T-helper 9 cell (primary cell): Measurements from ENCODE around the gene TYROBP.

Source experiments
- DNase-seq: peaks from one replicate; pipeline ENCODE4 v3.0.0-alpha.2; 2020

Gene TYROBP

DNA sequence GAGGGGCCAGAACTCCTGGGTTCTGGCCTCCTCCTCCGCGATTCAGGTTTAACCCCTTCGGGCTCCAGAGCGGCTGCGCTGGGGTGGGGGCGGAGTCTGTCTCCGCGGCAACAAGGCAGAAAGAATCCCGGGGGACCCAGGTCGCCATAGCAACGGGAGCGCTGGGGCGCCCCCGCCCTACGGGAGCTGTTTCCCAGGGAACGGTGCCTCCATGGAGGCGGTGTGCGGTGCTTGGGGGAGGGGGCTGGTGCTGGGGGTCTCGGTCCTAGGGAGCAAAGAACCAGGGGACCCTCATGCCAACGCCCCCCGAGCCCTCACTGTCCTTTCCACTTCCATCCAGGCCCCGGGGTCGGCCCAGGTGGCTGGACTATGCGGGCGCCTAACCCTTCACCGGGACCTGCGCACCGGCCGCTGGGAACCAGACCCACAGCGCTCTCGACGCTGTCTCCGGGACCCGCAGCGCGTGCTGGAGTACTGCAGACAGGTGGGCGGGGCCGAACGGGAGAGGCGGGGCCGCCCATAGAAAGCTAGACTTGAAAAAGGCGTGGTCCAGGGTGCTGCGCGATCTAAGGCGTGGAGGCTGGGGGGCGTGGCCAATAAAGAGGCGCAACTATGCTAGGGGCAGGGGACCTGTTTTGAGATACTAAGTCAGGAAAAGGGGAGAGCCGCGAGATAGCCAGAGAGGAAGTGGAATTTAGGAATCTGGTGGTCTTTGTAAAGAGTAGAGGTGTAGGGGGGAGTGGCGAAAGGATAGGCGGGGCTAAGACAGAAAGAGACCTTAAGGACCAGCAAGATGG, 38.6 kb downstream of the TYROBP start:
- DNase-seq: peak; percentile 68

- DNase-seq: no peak
Observed at GRCh38 chr19:35868823-35869326, 39.2 kb downstream of the TYROBP start.

GRCh38 chr19:35868172-35868822, 39.8 kb downstream of the TYROBP start, which contains the start of gene APLP1:
TSS of gene APLP1 (plus strand) at chr19:35868574. CDS start at chr19:35868637, 63 bp downstream.
- DNase-seq: peak; percentile 53

DNA sequence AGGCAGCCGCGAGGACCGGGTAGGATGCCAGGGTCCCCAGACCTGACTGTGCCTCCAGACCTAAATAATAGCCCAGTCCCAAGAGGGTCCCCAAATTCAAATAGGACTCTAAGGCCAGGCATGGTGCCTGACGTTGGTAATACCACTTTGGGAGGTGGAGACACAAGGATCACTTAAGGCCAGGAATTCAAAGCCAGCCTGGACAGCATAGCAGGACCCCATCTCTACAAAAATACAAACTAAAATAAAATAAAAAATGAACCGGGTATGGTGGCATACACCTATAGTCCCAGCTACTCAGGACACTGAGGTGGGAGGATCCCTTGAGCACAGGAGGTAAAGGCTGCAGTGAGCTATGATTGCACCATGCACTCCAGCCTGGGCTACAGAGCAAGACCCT, 45.1 kb downstream of the TYROBP start:
- no peak for DNase-seq

- DNase-seq: no peak
Observed at GRCh38 chr19:35862528-35862927, 45.6 kb downstream of the TYROBP start.

GRCh38 chr19:35861640-35862160, 46.4 kb downstream of the TYROBP start:
- no peak for DNase-seq

DNA sequence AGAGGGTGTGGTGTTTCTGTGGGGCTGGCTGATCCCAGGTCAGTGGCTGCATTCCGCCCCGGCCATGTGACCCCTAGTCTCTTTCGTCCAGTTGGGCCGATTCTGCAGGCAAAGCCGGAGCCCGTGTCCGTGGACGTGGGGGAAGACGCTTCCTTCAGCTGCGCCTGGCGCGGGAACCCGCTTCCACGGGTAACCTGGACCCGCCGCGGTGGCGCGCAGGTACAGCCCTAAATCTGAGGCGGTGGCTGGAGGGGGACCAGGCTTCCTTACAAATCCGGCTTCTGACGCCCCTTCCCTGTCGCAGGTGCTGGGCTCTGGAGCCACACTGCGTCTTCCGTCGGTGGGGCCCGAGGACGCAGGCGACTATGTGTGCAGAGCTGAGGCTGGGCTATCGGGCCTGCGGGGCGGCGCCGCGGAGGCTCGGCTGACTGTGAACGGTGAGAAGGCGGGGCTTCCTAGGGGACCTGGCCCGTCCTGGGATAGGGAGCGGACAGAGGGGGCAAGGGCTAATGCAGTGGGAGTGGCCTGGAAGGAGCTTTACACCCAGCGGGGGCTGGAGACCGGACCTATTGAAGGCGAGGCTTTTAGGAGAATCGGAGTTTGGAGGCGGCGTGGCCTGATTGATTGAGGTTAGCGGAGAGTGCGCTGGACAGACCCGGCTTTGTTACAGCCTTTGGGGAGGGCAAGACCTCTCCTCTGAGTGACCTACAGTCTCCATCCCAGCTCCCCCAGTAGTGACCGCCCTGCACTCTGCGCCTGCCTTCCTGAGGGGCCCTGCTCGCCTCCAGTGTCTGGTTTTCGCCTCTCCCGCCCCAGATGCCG, 47.1 kb downstream of the TYROBP start:
- DNase-seq: no peak

- DNase-seq: no peak
Observed at GRCh38 chr19:35860436-35860817, 47.7 kb downstream of the TYROBP start.

DNA sequence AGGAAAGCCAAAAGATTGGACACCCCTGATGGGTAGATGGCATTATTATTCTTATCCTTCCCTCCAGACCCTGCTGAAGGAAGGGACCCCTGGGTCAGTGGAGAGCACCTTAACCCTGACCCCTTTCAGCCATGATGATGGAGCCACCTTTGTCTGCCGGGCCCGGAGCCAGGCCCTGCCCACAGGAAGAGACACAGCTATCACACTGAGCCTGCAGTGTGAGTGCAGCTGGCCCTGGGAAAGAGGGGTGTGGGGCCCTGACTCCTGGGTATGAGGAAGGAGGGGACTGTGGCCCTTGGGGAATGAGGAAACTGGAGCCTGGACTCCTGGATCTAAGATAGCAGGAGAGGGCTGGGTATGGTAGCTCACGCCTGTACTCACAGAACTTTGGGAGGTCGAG, 48.7 kb downstream of the TYROBP start:
- DNase-seq: no peak

- DNase-seq: no peak
Observed at GRCh38 chr19:35858311-35858710, 49.8 kb downstream of the TYROBP start.

DNA sequence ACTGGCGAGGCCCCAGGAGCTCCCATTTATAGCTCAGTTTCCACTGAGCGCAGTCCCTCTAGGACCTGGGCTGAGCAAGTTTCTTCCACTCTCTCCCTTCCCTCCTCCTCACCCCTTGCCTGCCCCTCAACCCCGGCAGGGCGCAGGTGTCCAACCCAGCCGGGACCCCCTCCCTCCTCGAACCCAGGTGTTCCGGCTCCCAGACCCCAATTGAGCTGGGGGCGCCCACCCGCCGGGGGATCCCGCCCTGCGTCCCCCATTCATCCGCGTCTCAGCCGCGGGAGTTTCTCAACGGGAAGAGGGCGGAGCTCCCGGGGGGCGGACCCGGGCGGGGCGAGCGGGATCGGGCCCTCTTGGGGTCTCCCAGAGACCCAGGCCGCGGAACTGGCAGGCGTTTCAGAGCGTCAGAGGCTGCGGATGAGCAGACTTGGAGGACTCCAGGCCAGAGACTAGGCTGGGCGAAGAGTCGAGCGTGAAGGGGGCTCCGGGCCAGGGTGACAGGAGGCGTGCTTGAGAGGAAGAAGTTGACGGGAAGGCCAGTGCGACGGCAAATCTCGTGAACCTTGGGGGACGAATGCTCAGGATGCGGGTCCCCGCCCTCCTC, 51.4 kb downstream of the TYROBP start, which contains the start of gene KIRREL2:
KIRREL2 (plus strand) TSS at position 366 of the 604 bp plus-strand sequence; CDS start at position 575, 209 bp downstream.
- DNase-seq: no peak
